GM19193 (cell line): ENCODE measurements around the gene MPHOSPH8.

Experiments
- POLR2A ChIP-seq: IDR thresholded peaks from 4 replicates; pipeline ENCODE4 v1.6.1; 2011; ENCODE audit not compliant: insufficient read depth, insufficient read length; ENCODE audit errors: extremely low read depth

The MPHOSPH8 gene

DNA sequence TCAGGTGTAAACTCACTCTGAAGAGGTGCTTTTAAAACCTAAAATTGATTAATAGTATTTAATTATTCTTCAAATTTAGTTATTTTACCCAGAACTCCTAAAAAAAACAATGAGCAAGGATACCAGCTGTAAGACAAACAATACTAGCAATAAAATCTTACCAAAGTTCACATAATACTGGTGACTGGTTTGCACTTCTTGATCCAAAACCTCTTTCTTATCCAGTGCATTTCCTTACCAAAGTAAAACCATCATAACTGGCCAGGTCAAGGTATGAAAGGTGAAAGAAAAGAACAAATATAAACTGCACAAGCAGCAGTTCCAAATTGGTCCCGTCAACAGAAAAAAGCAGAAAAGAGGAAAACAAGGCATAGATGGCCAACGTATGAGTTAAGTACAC, 86.6 kb downstream of the MPHOSPH8 start:
- TF ChIP-seq POLR2A: no peak
